Neural crest cell (in vitro differentiated cells): ENCODE results near the gene LITAFD. TPM values are rescaled to one million over a fixed set of nuclear protein-coding genes. Genes with fewer than 3 reads are reported as not detected.

ENCODE experiments used
- DNase-seq: peaks from one replicate; pipeline ENCODE4 v3.0.0; 2021; ENCODE audit warnings: low read depth, mixed read lengths, low spot score
- H3K27ac Mint-ChIP-seq: one replicate; pipeline ENCODE4 v1.8.0; 2021; ENCODE audit warnings: mild to moderate bottlenecking, mixed read lengths; ENCODE audit not compliant: unreplicated experiment
- H3K27me3 Mint-ChIP-seq: 2 replicates; pipeline ENCODE4 v1.8.0; 2021; ENCODE audit warnings: low read depth, mild to moderate bottlenecking, mixed read lengths
- H3K36me3 Mint-ChIP-seq: 2 replicates; pipeline ENCODE4 v1.8.0; 2021; ENCODE audit warnings: low read depth, mild to moderate bottlenecking, mixed read lengths
- H3K4me1 Mint-ChIP-seq: 2 replicates; pipeline ENCODE4 v1.8.0; 2021; ENCODE audit warnings: mixed read lengths
- H3K4me3 Mint-ChIP-seq: one replicate; pipeline ENCODE4 v1.8.0; 2021; ENCODE audit warnings: mild to moderate bottlenecking, mixed read lengths
- H3K9me3 Mint-ChIP-seq: 2 replicates; pipeline ENCODE4 v1.8.0; 2021; ENCODE audit warnings: mixed read lengths
- CTCF ChIP-seq: fragments of 200-600 bp; sonication (generic); conservative IDR thresholded peaks from 2 replicates; pipeline ENCODE4 v1.5.0; 2021; ENCODE audit warnings: antibody characterized with exemption, mild to moderate bottlenecking
- total RNA-seq: library from RNA; stranded (reverse); gene quantifications from 2 replicates; pipeline ENCODE4 v1.2.1, GENCODE V29; 2021

LITAFD gene
- total RNA-seq, 1 donor from 2014 or later, result not detected

GRCh38 chr16:8900343-8900742 lies 18.2 kb downstream of the LITAFD start:
- no peaks in the 10 kb centered on the region for H3K4me1 Mint-ChIP-seq
- H3K27ac Mint-ChIP-seq, result no peak overlapping the region
- no peak for TF ChIP-seq CTCF
- no peak overlapping the region for H3K4me3 Mint-ChIP-seq
- no peaks in the 10 kb centered on the region for H3K9me3 Mint-ChIP-seq
- no peak for DNase-seq
- no peaks in the 10 kb centered on the region for H3K27me3 Mint-ChIP-seq
- H3K36me3 Mint-ChIP-seq, result peaks cover 25% of the 10 kb centered on the region

GRCh38 chr16:8901320-8901861 lies 19.2 kb downstream of the LITAFD start:
- DNase-seq, result no peak
- Mint-ChIP-seq H3K4me1 (no peaks in the 10 kb centered on the region), H3K4me3 (no peak overlapping the region), H3K36me3 (peaks cover 27% of the 10 kb centered on the region), H3K27ac (no peak overlapping the region), H3K27me3 (no peaks in the 10 kb centered on the region), H3K9me3 (no peaks in the 10 kb centered on the region)
- no peak for TF ChIP-seq CTCF

GRCh38 chr16:8903004-8903403 lies 20.9 kb downstream of the LITAFD start:
- Mint-ChIP-seq H3K27me3 (no peaks in the 10 kb centered on the region), H3K36me3 (peaks cover 26% of the 10 kb centered on the region), H3K27ac (no peak overlapping the region), H3K9me3 (no peaks in the 10 kb centered on the region), H3K4me1 (no peaks in the 10 kb centered on the region), H3K4me3 (no peak overlapping the region)
- no peak for TF ChIP-seq CTCF
- DNase-seq, result no peak

- Mint-ChIP-seq H3K36me3 (peaks cover 23% of the 10 kb centered on the region), H3K27me3 (no peaks in the 10 kb centered on the region), H3K4me3 (no peak overlapping the region), H3K4me1 (no peaks in the 10 kb centered on the region), H3K27ac (no peak overlapping the region), H3K9me3 (no peaks in the 10 kb centered on the region)
- no peak for DNase-seq
- no peak for TF ChIP-seq CTCF
These were observed 21.9 kb downstream of the LITAFD start for GRCh38 chr16:8904018-8904430.

GRCh38 chr16:8905168-8905762 lies 23.1 kb downstream of the LITAFD start:
- H3K4me3 Mint-ChIP-seq, result no peak overlapping the region
- DNase-seq, result no peak
- H3K27me3 Mint-ChIP-seq, result no peaks in the 10 kb centered on the region
- no peak overlapping the region for H3K27ac Mint-ChIP-seq
- H3K9me3 Mint-ChIP-seq, result no peaks in the 10 kb centered on the region
- H3K4me1 Mint-ChIP-seq, result no peaks in the 10 kb centered on the region
- TF ChIP-seq CTCF, result peak; percentile 58
- H3K36me3 Mint-ChIP-seq, result peaks cover 25% of the 10 kb centered on the region
